K562 (cell line): ENCODE data around the gene IDNK. TPM values are rescaled to one million over a fixed set of nuclear protein-coding genes. Genes with fewer than 3 reads are reported as not detected.

Source experiments
- ARID2 ChIP-seq: fragments of 450-650 bp; IDR thresholded peaks from 2 replicates; pipeline ENCODE4 v1.6.1; 2017; ENCODE audit warnings: antibody characterized with exemption, mild to moderate bottlenecking
- CSDE1 ChIP-seq, 2 experiments: fragments of 450-650 bp; IDR thresholded peaks; 2 replicates each; pipeline ENCODE4 v1.6.1; 2016; ENCODE audit warnings: mild to moderate bottlenecking in 1 of 2
- DPF2 ChIP-seq: fragments of 450-650 bp; IDR thresholded peaks from 2 replicates; pipeline ENCODE4 v1.6.1; 2016
- EHMT2 ChIP-seq: fragments of 450-650 bp; IDR thresholded peaks from 2 replicates; pipeline ENCODE4 v1.6.1; 2018; ENCODE audit warnings: antibody characterized with exemption
- EP300 ChIP-seq: IDR thresholded peaks from 2 replicates; pipeline ENCODE4 v1.6.1; 2012; ENCODE audit warnings: low read length, improper control_type of control experiment
- FIP1L1 ChIP-seq: fragments of 200-400 bp; formaldehyde crosslinking; IDR thresholded peaks from 2 replicates; pipeline ENCODE4 v1.6.1; 2018; ENCODE audit warnings: mild to moderate bottlenecking, low read depth, low read length; ENCODE audit not compliant: poor library complexity, severe bottlenecking
- HDAC6 ChIP-seq: IDR thresholded peaks from 2 replicates; pipeline ENCODE4 v1.6.1; 2012; ENCODE audit warnings: low read depth, mild to moderate bottlenecking, control low read depth, inconsistent platforms, low read length, moderate library complexity
- KDM1A ChIP-seq, 2 experiments: fragments of 450-650 bp; IDR thresholded peaks; 2 replicates each; pipeline ENCODE4 v1.6.1; 2016; ENCODE audit warnings: mild to moderate bottlenecking in 2 of 2
- NFE2L1 ChIP-seq: fragments of 450-650 bp; IDR thresholded peaks from 2 replicates; pipeline ENCODE4 v1.6.1; 2016; ENCODE audit warnings: missing genetic modification characterization, low read depth, mild to moderate bottlenecking, missing compliant biosample characterization, moderate library complexity, borderline replicate concordance
- PCBP2 ChIP-seq: fragments of 200-400 bp; formaldehyde crosslinking; IDR thresholded peaks from 2 replicates; pipeline ENCODE4 v1.6.1; 2018; ENCODE audit warnings: low read length, low read depth, mild to moderate bottlenecking, moderate library complexity; ENCODE audit not compliant: poor library complexity, severe bottlenecking
- PHB2 ChIP-seq: fragments of 450-650 bp; IDR thresholded peaks from 2 replicates; pipeline ENCODE4 v1.6.1; 2017; ENCODE audit warnings: low read depth
- PML ChIP-seq: IDR thresholded peaks from 2 replicates; pipeline ENCODE4 v1.6.1; 2012; ENCODE audit warnings: low read length, inconsistent platforms
- TCF3 ChIP-seq: sonication (generic); formaldehyde crosslinking; IDR thresholded peaks from 2 replicates; pipeline ENCODE4 v1.4.0; 2020; ENCODE audit warnings: mild to moderate bottlenecking, missing genetic modification reagents
- TEAD4 ChIP-seq, 2 experiments: sonication (generic) in 1 of 2; formaldehyde crosslinking in 1 of 2; IDR thresholded peaks; 2 replicates each; pipeline versions ENCODE4 v1.6.1 to v1.8.0; 2012 to 2022; ENCODE audit warnings: borderline replicate concordance in 1 of 2, inconsistent platforms in 1 of 2, low read length in 1 of 2, mild to moderate bottlenecking in 1 of 2, missing genetic modification reagents in 1 of 2
- ZC3H8 ChIP-seq: fragments of 450-650 bp; IDR thresholded peaks from 2 replicates; pipeline ENCODE4 v1.6.1; 2017
- ZFPM2 ChIP-seq: fragments of 250-450 bp; sonication (Bioruptor Pico); IDR thresholded peaks from 2 replicates; pipeline ENCODE4 v1.5.1; 2022; ENCODE audit warnings: mild to moderate bottlenecking
- ZNF175 ChIP-seq: fragments of 200-800 bp; sonication (Bioruptor generic); IDR thresholded peaks from 2 replicates; pipeline ENCODE4 v1.6.1; 2016; ENCODE audit warnings: low read depth, mild to moderate bottlenecking, missing genetic modification characterization, missing compliant biosample characterization
- ZNF57 ChIP-seq: fragments of 450-650 bp; formaldehyde crosslinking; IDR thresholded peaks from 2 replicates; pipeline ENCODE4 v1.4.0; 2020; ENCODE audit warnings: mild to moderate bottlenecking, moderate library complexity
- polyA plus RNA-seq, 8 experiments: library from polyadenylated mRNA; depleted of rRNA in 4 of 8; stranded (reverse) in 5 of 8; unstranded in 3 of 8; fragments of >200 nt; fragmentation: Nextera tagmentation in 2 of 8; fragmentation: Illumina TruSeq in 1 of 8; extraction: Ambion mirVana in 2 of 8; extraction: Trizol in 1 of 8; gene quantifications; 2 replicates each; pipeline versions ENCODE4 v1.2.1 to v1.2.3, GENCODE V29; 2011 to 2014; ENCODE audit warnings: inconsistent platforms in 1 of 8, missing spikeins in 1 of 8
- total RNA-seq, 7 experiments: library from RNA; depleted of rRNA in 6 of 7; stranded (reverse); fragments of >200 nt in 6 of 7; fragmentation: Illumina TruSeq in 2 of 7; extraction: Trizol in 2 of 7; gene quantifications; 2 replicates each; pipeline versions ENCODE4 v1.2.1 to v1.2.3, GENCODE V29; 2011 to 2021; ENCODE audit warnings: low replicate concordance in 1 of 7
- TF ChIP-seq, protein P1 (sequence below): sonication (generic); formaldehyde crosslinking; IDR thresholded peaks from 2 replicates; pipeline ENCODE4 v1.8.0; 2022; ENCODE audit warnings: mild to moderate bottlenecking, low read depth, missing genetic modification reagents
- TF ChIP-seq, protein P2 (sequence below): fragments of 250-450 bp; sonication (Bioruptor Pico); IDR thresholded peaks from 2 replicates; pipeline ENCODE4 v1.4.0; 2020
- TF ChIP-seq, protein P3 (sequence below): fragments of 250-450 bp; sonication (Bioruptor Pico); IDR thresholded peaks from 2 replicates; pipeline ENCODE4 v1.8.0; 2022; ENCODE audit warnings: inconsistent platforms, mild to moderate bottlenecking, moderate library complexity, borderline replicate concordance
- TF ChIP-seq, protein P4 (sequence below), 2 experiments: IDR thresholded peaks in 1 of 2; conservative IDR thresholded peaks in 1 of 2; 2 replicates each; pipeline ENCODE4 v1.6.1; 2016; ENCODE audit warnings: low read depth in 2 of 2, mild to moderate bottlenecking in 1 of 2, missing compliant biosample characterization in 1 of 2, missing genetic modification characterization in 1 of 2, moderate library complexity in 1 of 2
- TF ChIP-seq, protein P5 (sequence below): sonication (generic); formaldehyde crosslinking; IDR thresholded peaks from 2 replicates; pipeline ENCODE4 v1.8.0; 2022; ENCODE audit warnings: missing genetic modification reagents, mild to moderate bottlenecking, moderate library complexity, borderline replicate concordance

The IDNK gene
- total and polyA plus RNA-seq, 9 of the 15 experiments (the other 6 are each of a cell fraction or from before 2014, with no cell fraction given): 0.41 to 1.1 (median 0.55) TPM

DNA sequence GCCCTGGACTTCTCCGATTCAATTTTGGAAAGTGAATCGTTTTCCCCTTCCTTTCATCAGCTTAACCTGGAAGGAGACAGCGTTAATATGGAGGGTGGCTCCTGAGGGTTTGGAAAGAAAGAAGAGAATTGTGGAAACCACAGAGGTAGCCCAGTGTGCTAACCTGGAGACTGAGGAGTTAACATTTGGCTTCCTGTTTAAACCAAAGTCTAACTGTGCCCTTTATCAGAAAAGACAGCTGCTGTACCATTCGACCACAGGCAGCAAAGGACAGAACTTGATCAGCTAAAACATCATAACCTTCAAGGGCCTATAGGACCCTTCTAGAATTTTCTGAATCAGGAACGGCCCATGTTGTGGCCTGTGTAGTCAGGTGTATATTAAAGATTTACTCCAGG lies 735 bp downstream of the IDNK start (continued):
- TF ChIP-seq EHMT2 (no peak), PCBP2 (no peak), EP300 (0 out of 2 replicates have a peak, but pooled peaks have one; percentile 9), ZC3H8 (no peak), TEAD4 (IDR thresholded peaks at IDR 0.05; ENCODE audit: low read length) (peak; percentile 62), TEAD4 (CRISPR knock-in tag; IDR thresholded peaks at IDR 0.05; ENCODE audit: borderline replicate concordance) (no peak), ZFPM2 (CRISPR knock-in tag) (no peak), PML (0 out of 2 replicates have a peak, but pooled peaks have one; percentile 30), HDAC6 (no peak), KDM1A (IDR thresholded peaks at IDR 0.05) (peak; percentile 32 to 43; a peak in 3 of 4 replicates), ARID2 (no peak), FIP1L1 (no peak), PHB2 (no peak), NFE2L1 (tag) (no peak), CSDE1 (IDR thresholded peaks at IDR 0.05) (no peak), TCF3 (peak; percentile 71), ZNF57 (CRISPR knock-in tag) (no peak), ZNF175 (CRISPR knock-in tag) (no peak), DPF2 (0 out of 2 replicates have a peak, but pooled peaks have one; percentile 29)
- TF ChIP-seq, protein P1, sequence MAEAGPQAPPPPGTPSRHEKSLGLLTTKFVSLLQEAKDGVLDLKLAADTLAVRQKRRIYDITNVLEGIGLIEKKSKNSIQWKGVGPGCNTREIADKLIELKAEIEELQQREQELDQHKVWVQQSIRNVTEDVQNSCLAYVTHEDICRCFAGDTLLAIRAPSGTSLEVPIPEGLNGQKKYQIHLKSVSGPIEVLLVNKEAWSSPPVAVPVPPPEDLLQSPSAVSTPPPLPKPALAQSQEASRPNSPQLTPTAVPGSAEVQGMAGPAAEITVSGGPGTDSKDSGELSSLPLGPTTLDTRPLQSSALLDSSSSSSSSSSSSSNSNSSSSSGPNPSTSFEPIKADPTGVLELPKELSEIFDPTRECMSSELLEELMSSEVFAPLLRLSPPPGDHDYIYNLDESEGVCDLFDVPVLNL (CRISPR knock-in tag): no peak
- TF ChIP-seq, protein P2, sequence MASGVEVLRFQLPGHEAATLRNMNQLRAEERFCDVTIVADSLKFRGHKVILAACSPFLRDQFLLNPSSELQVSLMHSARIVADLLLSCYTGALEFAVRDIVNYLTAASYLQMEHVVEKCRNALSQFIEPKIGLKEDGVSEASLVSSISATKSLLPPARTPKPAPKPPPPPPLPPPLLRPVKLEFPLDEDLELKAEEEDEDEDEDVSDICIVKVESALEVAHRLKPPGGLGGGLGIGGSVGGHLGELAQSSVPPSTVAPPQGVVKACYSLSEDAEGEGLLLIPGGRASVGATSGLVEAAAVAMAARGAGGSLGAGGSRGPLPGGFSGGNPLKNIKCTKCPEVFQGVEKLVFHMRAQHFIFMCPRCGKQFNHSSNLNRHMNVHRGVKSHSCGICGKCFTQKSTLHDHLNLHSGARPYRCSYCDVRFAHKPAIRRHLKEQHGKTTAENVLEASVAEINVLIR (CRISPR knock-in tag): no peak
- TF ChIP-seq, protein P3, sequence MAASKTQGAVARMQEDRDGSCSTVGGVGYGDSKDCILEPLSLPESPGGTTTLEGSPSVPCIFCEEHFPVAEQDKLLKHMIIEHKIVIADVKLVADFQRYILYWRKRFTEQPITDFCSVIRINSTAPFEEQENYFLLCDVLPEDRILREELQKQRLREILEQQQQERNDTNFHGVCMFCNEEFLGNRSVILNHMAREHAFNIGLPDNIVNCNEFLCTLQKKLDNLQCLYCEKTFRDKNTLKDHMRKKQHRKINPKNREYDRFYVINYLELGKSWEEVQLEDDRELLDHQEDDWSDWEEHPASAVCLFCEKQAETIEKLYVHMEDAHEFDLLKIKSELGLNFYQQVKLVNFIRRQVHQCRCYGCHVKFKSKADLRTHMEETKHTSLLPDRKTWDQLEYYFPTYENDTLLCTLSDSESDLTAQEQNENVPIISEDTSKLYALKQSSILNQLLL (CRISPR knock-in tag): no peak
- TF ChIP-seq, protein P4, sequence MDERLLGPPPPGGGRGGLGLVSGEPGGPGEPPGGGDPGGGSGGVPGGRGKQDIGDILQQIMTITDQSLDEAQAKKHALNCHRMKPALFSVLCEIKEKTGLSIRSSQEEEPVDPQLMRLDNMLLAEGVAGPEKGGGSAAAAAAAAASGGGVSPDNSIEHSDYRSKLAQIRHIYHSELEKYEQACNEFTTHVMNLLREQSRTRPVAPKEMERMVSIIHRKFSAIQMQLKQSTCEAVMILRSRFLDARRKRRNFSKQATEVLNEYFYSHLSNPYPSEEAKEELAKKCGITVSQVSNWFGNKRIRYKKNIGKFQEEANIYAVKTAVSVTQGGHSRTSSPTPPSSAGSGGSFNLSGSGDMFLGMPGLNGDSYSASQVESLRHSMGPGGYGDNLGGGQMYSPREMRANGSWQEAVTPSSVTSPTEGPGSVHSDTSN (CRISPR knock-in tag; IDR thresholded peaks at IDR 0.05; ENCODE audit: low read depth): no peak
- TF ChIP-seq, protein P4 (tag; conservative IDR thresholded peaks at IDR 0.05; ENCODE audit: low read depth): no peak
- TF ChIP-seq, protein P5, sequence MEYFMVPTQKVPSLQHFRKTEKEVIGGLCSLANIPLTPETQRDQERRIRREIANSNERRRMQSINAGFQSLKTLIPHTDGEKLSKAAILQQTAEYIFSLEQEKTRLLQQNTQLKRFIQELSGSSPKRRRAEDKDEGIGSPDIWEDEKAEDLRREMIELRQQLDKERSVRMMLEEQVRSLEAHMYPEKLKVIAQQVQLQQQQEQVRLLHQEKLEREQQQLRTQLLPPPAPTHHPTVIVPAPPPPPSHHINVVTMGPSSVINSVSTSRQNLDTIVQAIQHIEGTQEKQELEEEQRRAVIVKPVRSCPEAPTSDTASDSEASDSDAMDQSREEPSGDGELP (CRISPR knock-in tag): no peak
